H9 (cell line): ENCODE results near the gene DDX55. TPM values are rescaled to one million over a fixed set of nuclear protein-coding genes. Genes with fewer than 3 reads are reported as not detected.

Experiments used
- DNase-seq: peaks from one replicate; pipeline ENCODE4 v3.0.0-alpha.2; 2017
- H2AFZ ChIP-seq: one replicate; pipeline ENCODE4 v1.6.1; 2013; ENCODE audit warnings: mild to moderate bottlenecking, low read length, control low read depth, moderate library complexity
- H2AK5ac ChIP-seq: 2 replicates; pipeline ENCODE4 v1.6.1; 2013; ENCODE audit warnings: low read length, control low read depth, mixed read lengths; ENCODE audit not compliant: insufficient read length
- H2BK120ac ChIP-seq: one replicate; pipeline ENCODE4 v1.6.1; 2013; ENCODE audit warnings: low read depth, mild to moderate bottlenecking, low read length, control low read depth, inconsistent platforms; ENCODE audit not compliant: poor library complexity, severe bottlenecking
- H2BK12ac ChIP-seq: 2 replicates; pipeline ENCODE4 v1.6.1; 2013; ENCODE audit warnings: low read length, control low read depth, mixed read lengths, low read depth; ENCODE audit not compliant: insufficient read length
- H2BK15ac ChIP-seq: 2 replicates; pipeline ENCODE4 v1.6.1; 2013; ENCODE audit warnings: low read depth, low read length, control low read depth
- H2BK20ac ChIP-seq: one replicate; pipeline ENCODE4 v1.6.1; 2013; ENCODE audit warnings: low read depth, mild to moderate bottlenecking, low read length, control low read depth, inconsistent platforms; ENCODE audit not compliant: poor library complexity, severe bottlenecking
- H2BK5ac ChIP-seq: 2 replicates; pipeline ENCODE4 v1.6.1; 2013; ENCODE audit warnings: low read length, control low read depth, mixed read lengths; ENCODE audit not compliant: insufficient read length
- H3K14ac ChIP-seq: 2 replicates; pipeline ENCODE4 v1.6.1; 2013; ENCODE audit warnings: low read length, control low read depth; ENCODE audit not compliant: insufficient read depth
- H3K18ac ChIP-seq: 2 replicates; pipeline ENCODE4 v1.6.1; 2013; ENCODE audit warnings: low read depth, mild to moderate bottlenecking, mixed read lengths, low read length, control low read depth; ENCODE audit not compliant: insufficient read length
- H3K23ac ChIP-seq: 2 replicates; pipeline ENCODE4 v1.6.1; 2013; ENCODE audit warnings: low read length, control low read depth, mixed read lengths, low read depth; ENCODE audit not compliant: insufficient read length
- H3K23me2 ChIP-seq: 2 replicates; pipeline ENCODE4 v1.6.1; 2013; ENCODE audit warnings: low read depth, mild to moderate bottlenecking, mixed read lengths, low read length, control low read depth; ENCODE audit not compliant: insufficient read length, poor library complexity, severe bottlenecking
- H3K27ac ChIP-seq: 2 replicates; pipeline ENCODE4 v1.5.1; 2013; ENCODE audit warnings: low read length, control low read depth, mixed read lengths, low read depth; ENCODE audit not compliant: insufficient read length
- H3K27me3 ChIP-seq: 2 replicates; pipeline ENCODE4 v1.6.1; 2013; ENCODE audit warnings: low read length, control low read depth, inconsistent platforms; ENCODE audit not compliant: insufficient read depth
- H3K4ac ChIP-seq: 2 replicates; pipeline ENCODE4 v1.6.1; 2013; ENCODE audit warnings: low read depth, mild to moderate bottlenecking, control low read depth, inconsistent platforms, low read length, moderate library complexity
- H3K4me1 ChIP-seq: 2 replicates; pipeline ENCODE4 v1.6.1; 2013; ENCODE audit warnings: low read length, control low read depth, inconsistent platforms; ENCODE audit not compliant: insufficient read depth
- H3K4me2 ChIP-seq: 2 replicates; pipeline ENCODE4 v1.6.1; 2013; ENCODE audit warnings: low read length, control low read depth, mixed read lengths; ENCODE audit not compliant: insufficient read length, insufficient read depth
- H3K56ac ChIP-seq: 2 replicates; pipeline ENCODE4 v1.6.1; 2013; ENCODE audit warnings: low read depth, mild to moderate bottlenecking, mixed read lengths, low read length, control low read depth; ENCODE audit not compliant: insufficient read length
- H3K79me1 ChIP-seq: 2 replicates; pipeline ENCODE4 v1.6.1; 2013; ENCODE audit warnings: low read depth, mild to moderate bottlenecking, moderate library complexity, low read length, control low read depth, inconsistent platforms; ENCODE audit not compliant: insufficient read depth, poor library complexity, severe bottlenecking
- H3K79me2 ChIP-seq: 2 replicates; pipeline ENCODE4 v1.6.1; 2013; ENCODE audit warnings: low read length, control low read depth, inconsistent platforms; ENCODE audit not compliant: insufficient read depth
- H3K9ac ChIP-seq: 2 replicates; pipeline ENCODE4 v1.6.1; 2013; ENCODE audit warnings: low read length, control low read depth, mixed read lengths; ENCODE audit not compliant: insufficient read length; ENCODE audit errors: extremely low read depth
- H3K9me3 ChIP-seq: one replicate; pipeline ENCODE4 v1.6.1; 2013; ENCODE audit warnings: low read depth, low read length, inconsistent platforms; ENCODE audit not compliant: control insufficient read depth
- H3T11ph ChIP-seq: one replicate; pipeline ENCODE4 v1.6.1; 2013; ENCODE audit warnings: mild to moderate bottlenecking, low read length, control low read depth, inconsistent platforms
- H4K20me1 ChIP-seq: one replicate; pipeline ENCODE4 v1.6.1; 2013; ENCODE audit not compliant: control insufficient read depth, insufficient read length, insufficient read depth
- H4K5ac ChIP-seq: 2 replicates; pipeline ENCODE4 v1.6.1; 2013; ENCODE audit warnings: low read depth, mild to moderate bottlenecking, mixed read lengths, low read length, control low read depth; ENCODE audit not compliant: insufficient read length
- H4K8ac ChIP-seq: replicated peaks from 2 replicates; pipeline ENCODE4 v1.6.1; 2013; ENCODE audit warnings: low read length, control low read depth, mixed read lengths, low read depth; ENCODE audit not compliant: insufficient read length
- H4K91ac ChIP-seq: 2 replicates; pipeline ENCODE4 v1.6.1; 2013; ENCODE audit warnings: low read depth, mild to moderate bottlenecking, moderate library complexity, mixed read lengths, low read length, control low read depth; ENCODE audit not compliant: insufficient read length
- H3K27ac Mint-ChIP-seq, 3 experiments: 2 replicates in 2 of 3; 3 replicates in 1 of 3; pipeline ENCODE4 v1.8.0; 2020 to 2021; ENCODE audit warnings: mixed read lengths in 3 of 3, mild to moderate bottlenecking in 1 of 3, moderate library complexity in 1 of 3
- H3K27me3 Mint-ChIP-seq: 2 replicates; pipeline ENCODE4 v1.8.0; 2021; ENCODE audit warnings: low read depth, mild to moderate bottlenecking, moderate library complexity, mixed read lengths
- H3K36me3 Mint-ChIP-seq, 3 experiments: 2 replicates in 2 of 3; 3 replicates in 1 of 3; pipeline ENCODE4 v1.8.0; 2020 to 2021; ENCODE audit warnings: low read depth in 3 of 3, mixed read lengths in 3 of 3; ENCODE audit not compliant: insufficient read depth in 1 of 3
- H3K4me1 Mint-ChIP-seq, 2 experiments: 2 replicates each; pipeline ENCODE4 v1.8.0; 2020; ENCODE audit warnings: mixed read lengths in 2 of 2
- H3K4me3 Mint-ChIP-seq, 2 experiments: 2 replicates in 1 of 2; 3 replicates in 1 of 2; pipeline ENCODE4 v1.8.0; 2020 to 2021; ENCODE audit warnings: mild to moderate bottlenecking in 2 of 2, mixed read lengths in 2 of 2, moderate library complexity in 1 of 2
- H3K9me3 Mint-ChIP-seq, 2 experiments: 2 replicates in 1 of 2; 3 replicates in 1 of 2; pipeline ENCODE4 v1.8.0; 2020; ENCODE audit warnings: mild to moderate bottlenecking in 2 of 2, mixed read lengths in 2 of 2, moderate library complexity in 1 of 2
- CTCF ChIP-seq: fragments of 200-600 bp; sonication (generic); conservative IDR thresholded peaks from 3 replicates; pipeline ENCODE4 v1.8.0; 2021; ENCODE audit warnings: antibody characterized with exemption, mild to moderate bottlenecking
- WGBS: extraction: QIAGEN DNeasy Blood & Tissue Kit; methylation state at CpG from one replicate; pipeline ENCODE4 v1.1.7; 2013; ENCODE audit warnings: missing lambda C conversion rate, low lambda C conversion rate, mixed read lengths; ENCODE audit not compliant: insufficient read length; ENCODE audit errors: extremely low coverage; 5-methylcytosine and 5-hydroxymethylcytosine counted together
- total RNA-seq: library from RNA; stranded (reverse); gene quantifications from 2 replicates; pipeline ENCODE4 v1.2.1, GENCODE V29; 2021

DDX55 gene
- total RNA-seq, 1 experiment from 2014 or later, result 51.7 TPM

GRCh38 chr12:123621619-123622530 is 20.0 kb downstream of the DDX55 start:
- Histone ChIP-seq H3K79me2 (no peaks in the 10 kb centered on the region), H3K27me3 (no peaks in the 10 kb centered on the region), H2BK12ac (no peak overlapping the region), H4K5ac (no peak overlapping the region), H3K9me3 (no peaks in the 10 kb centered on the region), H3K4me2 (no peak overlapping the region), H2AFZ (no peak overlapping the region), H2BK15ac (no peak overlapping the region), H3K9ac (no peak overlapping the region), H2BK20ac (no peak overlapping the region), H3K23ac (no peak overlapping the region), H4K91ac (no peak overlapping the region), H3K79me1 (no peaks in the 10 kb centered on the region), H2AK5ac (no peak overlapping the region), H3K56ac (no peak overlapping the region), H3T11ph (no peak overlapping the region), H3K18ac (no peak overlapping the region), H2BK120ac (no peak overlapping the region), H3K4me1 (no peaks in the 10 kb centered on the region), H3K4ac (no peak overlapping the region), H3K23me2 (no peaks in the 10 kb centered on the region), H4K20me1 (no peaks in the 10 kb centered on the region), H3K27ac (no peak overlapping the region), H2BK5ac (no peak overlapping the region), H4K8ac (no peak overlapping the region), H3K14ac (no peak overlapping the region)
- no peaks in the 10 kb centered on the region for H3K9me3 Mint-ChIP-seq
- H3K4me3 Mint-ChIP-seq, result no peak overlapping the region
- no peaks in the 10 kb centered on the region for H3K27me3 Mint-ChIP-seq
- no CpG with 5 or more reads among the region's 15 CpGs for WGBS
- no peaks in the 10 kb centered on the region for H3K4me1 Mint-ChIP-seq
- no peak for TF ChIP-seq CTCF
- H3K36me3 Mint-ChIP-seq, result peaks cover 34 to 85% (median 70%) of the 10 kb centered on the region in 3 experiments; a peak in 6 of 7 replicates
- peak overlapping the region in 1 of 3 experiments; percentile 36; a peak in 1 of 7 replicates for H3K27ac Mint-ChIP-seq
- no peak for DNase-seq
